CD4-positive, alpha-beta T cell treated with Interleukin-17A for 1 hour (primary cell): ENCODE measurements around the gene GNAL.
"Not testable (repeated sequence)": the region's sequence is repeated elsewhere in the genome, so short reads cannot be mapped to it uniquely, and the experiment has no call there.

ENCODE experiments used
- DNase-seq: peaks from one replicate; pipeline ENCODE4 v3.0.0-alpha.2; 2020

GNAL gene

DNA sequence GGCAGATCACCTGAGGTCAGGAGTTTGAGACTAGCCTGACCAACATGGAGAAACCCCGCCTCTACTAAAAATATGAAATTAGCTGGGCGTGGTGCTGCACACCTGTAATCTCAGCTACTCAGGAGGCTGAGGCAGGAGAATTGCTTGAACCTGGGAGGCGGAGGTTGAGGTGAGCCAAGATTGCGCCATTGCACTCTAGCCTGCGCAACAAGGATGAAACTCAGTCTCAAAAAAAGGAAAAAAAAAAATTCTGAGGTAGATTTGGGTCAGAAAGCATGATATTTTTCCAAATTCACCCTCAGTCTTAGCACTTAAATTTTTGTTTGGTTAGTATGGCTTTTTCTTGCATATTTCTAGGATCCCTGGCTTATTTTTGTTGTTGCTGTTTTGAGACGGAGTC, 165.5 kb downstream of the GNAL start:
- not testable (repeated sequence) for DNase-seq

DNA sequence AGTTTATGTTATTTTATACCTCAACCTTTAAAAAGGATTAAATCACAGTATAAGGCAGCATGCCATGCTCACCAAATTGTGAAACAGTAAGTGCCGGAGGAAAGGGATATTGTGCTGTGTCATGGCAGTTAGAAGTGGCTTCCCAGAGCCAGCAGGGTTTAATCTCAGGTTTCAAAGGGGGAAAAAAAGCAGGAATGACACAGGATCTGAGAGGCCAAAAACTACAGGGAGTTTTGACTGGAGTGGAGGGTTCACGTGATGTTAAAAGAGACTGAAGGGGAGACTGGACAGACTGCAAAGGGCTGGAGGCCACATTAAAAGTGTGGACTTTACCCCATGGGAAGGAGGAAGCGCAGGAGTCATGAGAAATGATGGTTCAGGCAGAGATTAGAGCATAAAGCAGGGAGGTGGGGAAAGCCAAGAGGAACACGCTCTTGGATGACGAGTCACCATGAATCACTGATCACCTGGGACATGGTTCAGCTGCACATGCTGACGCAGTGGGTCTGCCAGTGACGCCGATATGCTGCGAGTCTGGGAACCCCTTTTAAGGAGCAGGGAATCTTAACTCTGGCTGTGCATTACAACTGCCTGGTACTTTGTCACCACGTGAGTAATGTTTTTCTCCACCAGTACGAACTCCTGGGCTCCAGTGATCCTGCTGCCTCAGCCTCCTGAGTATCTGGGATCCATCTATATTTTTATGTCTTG, 168.3 kb downstream of the GNAL start:
- DNase-seq = no peak

DNA sequence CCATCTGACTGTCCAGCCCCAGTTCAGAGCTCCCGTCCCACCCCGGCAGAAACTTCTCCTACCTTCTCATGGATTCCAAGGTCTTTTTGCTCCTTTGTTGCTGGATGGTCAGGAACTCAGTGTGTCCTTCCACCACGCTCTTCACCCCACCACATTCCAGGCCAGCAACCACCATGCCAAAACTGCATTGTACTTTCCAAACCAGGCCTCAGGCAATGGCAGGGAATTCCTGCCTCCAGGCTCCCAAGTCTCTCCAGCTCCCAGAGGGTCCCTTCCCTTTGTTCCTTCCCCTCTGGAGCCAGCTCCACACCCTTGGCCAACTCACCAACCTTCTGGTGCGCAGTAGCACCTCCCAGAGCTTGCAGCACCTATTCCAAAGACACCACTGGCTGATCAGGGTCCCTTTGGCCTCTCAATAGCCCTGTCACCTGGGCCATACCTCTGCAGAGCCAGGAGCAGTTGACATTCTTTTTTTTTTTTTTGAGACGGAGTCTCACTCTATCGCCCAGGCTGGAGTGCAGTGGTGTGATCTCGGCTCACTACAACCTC, 170.3 kb downstream of the GNAL start:
- DNase-seq = no peak

DNA sequence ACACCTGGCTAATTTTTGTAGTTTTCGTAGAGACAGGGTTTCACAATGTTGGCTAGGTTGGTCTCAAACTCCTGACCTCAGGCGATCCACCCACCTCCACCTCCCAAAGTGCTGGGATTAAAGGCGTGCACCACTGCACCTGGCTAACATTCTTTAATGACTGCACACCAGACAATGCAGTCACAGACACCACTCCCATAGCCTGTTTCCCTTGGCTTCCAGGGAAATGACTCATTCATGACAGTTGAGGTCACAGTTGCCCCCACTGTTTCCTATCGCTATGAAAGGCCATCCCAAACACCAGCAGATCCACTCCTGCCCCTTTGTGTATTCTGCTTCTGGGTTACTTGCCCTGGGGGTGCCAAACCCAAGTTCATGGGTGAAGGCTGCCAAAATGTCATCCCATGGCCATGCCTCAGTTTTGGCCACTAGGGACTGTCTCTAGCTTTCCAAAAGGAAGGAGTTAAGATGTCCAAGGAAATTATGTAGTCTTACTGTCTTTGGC, 170.9 kb downstream of the GNAL start:
- no peak for DNase-seq

DNA sequence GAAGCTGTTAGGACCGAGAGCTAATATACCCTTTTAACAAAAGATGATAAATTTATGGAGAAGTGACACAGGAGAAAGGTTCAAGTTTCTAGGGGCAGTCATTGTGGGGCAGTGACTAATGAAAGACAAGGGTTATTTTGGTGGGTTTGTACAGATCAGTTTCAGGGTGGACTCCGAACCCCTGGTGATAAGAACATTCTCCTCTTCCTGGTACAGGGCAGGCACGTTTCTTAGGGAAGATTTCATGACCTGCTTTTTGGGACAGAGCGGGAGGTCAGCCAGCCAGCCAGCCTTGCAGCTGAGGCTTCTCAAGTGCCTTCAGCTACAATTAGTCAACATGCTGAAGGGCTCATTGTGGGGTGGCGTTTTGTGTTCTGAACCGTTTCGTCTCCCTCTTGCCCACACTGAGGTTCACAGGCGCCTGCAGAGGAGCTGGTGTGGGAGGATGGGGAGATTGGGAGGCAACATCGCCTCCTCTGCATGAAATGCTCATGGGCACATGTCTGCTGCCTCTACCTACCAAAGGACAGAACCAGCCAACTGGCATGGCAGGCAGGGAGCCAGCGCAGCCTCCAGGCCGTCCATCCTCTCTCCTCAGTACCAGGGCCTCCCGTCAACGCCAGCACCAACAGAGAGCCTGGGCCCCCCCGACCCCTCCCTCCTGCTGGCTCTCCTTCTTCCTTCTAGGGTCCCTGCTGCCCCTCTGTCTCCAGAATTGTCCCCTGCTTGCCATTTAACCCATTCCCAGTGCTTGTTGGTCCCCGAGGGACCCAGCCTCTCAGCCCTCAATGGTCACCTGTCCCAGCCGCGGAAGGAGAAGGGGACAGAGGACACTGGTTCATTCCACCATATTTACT, 171.8 kb downstream of the GNAL start:
- no peak for DNase-seq

DNA sequence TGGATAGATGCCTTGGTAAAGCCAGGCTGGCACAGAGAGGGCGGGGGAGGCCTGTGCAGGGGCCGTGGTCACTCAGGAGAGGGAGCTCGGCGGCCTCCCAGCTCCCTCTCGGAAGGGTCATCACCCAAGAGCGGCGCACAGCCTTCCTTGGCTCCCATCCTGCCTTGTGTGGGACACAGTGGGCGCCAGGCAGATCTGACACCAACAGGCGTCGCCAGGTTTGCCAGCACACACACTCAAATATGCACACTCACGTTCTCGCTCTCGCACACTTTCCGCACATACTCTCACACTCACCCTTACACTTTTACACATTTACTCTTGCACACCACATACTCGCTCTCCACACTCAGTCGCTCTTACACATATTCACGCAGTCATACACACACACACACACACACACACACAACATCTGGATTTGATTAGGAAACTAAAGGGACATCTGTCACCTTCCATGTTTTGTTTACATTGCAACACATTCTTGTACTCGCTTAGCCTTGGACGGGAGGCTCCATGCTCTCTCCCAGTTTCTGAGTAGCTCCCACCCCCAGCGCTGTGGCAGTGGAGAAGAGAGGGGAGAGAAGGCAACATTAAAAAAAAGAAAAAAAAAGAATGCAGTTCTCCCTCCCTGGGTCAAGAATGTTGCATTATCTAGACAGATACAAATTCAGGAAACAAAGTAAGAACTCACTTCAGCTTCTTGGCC, 172.7 kb downstream of the GNAL start:
- no peak for DNase-seq

DNA sequence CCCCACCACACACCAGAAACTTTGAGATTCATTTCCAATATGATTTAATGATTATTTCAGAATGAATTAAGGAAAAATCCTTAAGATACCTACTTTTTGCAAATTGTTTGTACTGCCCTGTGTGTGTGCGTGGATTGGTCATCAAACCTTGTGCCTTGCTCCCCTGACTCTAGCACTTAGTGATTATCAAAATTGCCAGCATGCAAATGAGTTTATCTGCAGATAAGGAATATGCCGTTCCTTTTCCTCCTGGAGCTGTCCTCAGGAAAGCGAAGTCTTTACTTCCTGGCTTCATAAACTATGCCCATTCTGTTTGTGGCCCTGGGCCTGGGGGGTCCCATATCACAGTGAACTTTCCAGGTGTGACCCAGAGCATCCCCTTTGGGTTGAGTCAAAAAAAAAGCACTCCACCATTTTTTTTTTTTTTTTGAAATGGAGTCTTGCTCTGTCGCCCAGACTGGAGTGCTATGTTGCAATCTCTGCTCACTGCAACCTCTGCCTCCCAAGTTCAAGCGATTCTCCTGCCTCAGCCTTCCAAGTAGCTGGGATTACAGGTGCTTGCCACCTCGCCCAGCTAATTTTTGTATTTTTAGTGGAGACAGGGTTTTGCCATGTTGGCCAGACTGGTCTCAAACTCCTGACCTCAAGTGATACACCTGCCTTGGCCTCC, 173.5 kb downstream of the GNAL start:
- DNase-seq = no peak

DNA sequence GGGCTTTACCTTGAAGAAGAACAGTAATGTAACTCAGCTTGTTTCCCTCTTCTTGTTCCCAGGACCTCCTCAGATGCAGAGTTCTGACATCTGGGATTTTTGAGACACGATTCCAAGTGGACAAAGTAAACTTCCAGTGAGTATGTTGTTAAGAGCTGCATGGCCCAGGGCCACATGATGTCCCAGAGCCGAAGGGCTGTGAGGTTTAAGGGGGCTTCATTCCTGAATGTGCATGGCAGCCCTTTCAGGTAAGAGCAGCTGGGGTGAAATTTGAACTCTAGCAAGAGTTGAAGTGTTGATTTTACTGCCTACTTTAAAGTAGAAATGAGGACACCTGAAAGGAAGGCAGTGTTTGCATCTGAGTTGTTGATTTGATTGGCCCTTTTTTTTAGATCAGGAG, 175.4 kb downstream of the GNAL start:
- no peak for DNase-seq

DNA sequence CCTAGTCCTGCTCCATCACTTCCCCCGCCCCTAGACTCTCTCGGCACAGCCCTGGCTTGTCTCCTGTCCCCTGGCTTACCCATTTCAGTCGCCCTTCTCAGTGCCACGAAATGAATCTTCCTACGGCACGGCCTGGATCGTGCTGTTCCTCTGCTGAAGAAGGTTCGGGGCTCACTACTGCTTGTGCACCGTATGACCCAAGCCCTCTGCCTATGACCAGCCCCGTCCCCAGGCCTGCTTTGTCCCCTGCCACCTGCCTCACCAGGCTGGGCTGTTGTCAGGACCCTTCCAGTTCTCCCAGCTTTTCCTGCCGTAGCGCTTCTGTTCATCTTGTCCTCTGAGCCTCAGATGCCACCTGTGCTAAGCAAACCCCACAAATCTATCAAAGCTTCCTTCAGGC, 176.0 kb downstream of the GNAL start:
- no peak for DNase-seq

DNA sequence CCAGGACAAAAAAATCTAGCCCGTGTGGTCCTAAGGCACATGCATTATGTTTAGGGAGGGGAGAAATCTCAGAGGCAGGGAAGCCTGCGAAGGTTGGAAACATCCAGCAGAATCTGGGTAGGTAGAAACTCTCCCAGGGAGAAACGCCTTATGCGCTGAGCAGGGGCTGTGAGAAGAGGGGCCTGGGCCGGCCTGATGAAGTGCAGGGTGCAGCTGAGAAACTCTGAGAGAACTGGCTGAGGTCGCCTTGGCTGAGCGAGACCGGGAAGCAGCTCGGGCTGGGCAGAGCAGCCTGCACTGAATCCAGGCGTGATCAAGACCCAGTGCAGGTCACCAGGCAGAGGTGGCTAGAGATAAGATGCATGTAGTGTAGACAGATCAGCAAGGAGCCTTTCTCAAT, 177.3 kb downstream of the GNAL start:
- no peak for DNase-seq

DNA sequence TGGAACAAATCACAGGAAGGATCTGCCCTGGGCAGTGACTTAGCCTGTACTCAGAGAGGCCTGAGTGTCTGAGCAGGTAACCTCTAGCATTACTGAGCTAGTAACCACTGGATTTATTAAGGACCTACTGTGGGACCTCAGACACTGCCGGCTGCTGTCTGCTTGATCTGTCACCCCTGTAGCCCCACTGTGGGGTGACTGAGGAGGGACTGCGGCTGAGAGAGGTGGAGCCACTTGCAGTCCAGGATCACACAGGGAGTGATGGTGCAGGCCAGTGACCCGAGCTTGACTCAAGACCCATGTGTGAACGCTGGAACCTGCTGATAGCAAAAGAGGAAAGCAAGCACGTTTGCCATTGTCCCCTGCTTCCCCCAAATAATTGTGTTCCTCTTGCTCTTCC, 177.7 kb downstream of the GNAL start:
- DNase-seq = no peak

DNA sequence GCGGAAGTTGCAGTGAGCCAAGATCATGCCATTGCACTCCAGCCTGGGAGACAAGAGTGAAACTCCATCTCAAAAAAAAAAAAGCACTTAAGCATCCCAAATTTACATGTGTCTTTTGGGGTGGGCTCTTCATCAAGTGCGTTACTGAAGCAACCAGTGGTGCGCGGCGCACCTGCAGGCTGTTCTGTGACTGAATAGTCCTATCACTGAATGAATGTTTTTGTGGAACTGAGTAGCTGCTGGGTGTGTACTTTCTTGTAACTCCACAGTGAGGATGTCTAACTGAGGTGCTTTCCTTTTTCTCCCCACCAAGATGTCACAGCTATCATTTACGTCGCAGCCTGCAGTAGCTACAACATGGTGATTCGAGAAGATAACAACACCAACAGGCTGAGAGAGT, 179.2 kb downstream of the GNAL start:
- no peak for DNase-seq

DNA sequence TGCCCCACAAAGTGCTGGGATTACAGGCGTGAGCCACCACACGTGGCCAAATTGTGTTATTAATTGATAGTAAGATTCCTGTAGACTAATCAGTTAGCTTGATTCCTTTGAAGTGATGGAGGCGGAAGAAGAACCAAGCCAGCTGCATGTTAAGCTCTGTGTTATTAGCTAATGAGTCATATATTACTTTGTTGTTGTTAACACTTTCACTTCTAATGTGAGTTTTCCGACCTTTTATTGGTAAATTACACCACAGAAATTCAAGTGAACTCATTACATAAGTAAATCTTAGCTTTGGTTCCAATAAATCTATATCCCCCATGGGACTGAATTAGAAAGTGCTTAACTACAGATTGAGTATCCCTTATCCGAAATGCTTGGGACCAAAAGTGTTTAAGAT, 182.4 kb downstream of the GNAL start:
- no peak for DNase-seq

DNA sequence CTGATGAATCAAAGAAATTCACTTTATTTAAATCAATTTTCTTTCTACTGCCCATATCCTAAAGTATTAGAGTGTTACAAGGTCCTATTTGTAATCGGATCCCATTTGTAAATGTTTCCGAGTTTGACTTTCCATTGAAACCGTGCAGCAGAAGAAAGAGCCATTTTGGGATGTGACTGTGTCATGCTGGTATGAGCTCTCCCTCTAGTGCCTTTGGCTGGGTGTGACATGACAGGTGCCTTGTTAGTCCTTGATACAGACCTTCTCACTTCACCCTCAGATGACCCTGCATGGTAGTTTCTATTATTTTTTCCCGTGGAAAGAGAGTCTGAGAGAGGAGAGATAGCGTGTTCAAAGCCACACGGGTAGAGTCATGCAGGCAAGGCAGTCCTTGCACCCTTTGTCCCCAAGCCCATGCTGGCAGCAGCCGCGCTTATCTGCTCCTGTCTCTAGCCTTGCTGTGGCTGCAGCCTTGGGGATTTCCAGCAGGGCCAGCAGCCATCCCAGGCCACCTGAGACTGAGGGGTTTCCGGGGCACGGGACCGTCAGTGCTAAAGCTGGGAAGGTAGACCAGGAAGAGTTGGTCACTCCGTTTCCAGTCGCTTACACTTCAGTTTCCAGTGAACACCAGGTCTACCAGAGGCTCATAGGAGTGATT, 183.5 kb downstream of the GNAL start:
- DNase-seq = peak; percentile 19

DNA sequence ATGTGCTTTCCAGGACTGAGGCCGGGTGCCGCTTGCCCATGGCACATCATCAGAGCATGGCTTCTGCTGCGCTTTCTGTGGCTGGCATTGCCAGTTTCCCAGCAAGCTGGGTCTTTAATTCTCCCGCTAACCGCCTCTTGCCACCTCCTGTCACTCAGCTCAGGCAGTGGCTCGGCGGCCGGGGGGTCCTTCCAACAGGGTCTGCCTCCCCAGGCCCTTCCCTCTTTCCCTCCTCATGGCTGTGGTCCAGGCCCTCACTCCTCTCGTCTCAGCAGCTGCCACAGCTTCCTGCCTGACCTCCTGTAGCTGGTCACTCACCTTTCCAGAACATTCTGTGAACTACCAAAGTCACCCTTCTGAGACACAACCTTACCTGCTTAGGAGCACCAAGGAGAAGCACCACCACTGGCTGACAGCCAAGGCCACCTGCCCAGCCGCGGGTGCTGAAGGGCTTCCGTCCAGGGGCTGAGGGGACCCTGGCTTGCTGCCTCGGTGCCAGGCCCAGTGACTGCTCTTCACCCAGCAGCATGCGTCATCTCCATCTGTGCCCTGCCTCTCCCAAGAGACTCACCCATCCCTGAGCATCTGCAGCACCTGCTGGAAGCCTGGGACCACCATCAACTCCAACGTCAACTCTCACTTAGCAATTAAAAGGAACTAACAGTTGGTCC, 184.7 kb downstream of the GNAL start:
- DNase-seq = no peak

DNA sequence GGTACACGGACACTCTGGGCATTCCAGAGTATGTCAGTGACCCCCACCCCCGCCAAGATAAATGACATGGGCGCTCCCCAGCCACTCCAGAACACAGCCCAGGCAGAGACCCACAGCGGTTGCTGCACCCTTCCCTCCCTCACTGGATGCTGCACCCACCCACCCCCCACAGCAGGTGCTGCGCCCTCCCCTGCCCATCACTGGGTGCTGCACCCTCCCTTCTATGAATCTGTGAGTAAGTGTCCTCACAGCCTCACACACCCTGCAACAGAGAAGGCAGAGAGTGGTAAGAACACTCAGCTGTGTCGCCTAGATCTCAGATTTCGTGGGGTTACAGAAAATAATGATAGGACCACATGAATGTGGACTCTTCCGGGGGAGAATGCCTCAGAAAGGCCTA, 185.6 kb downstream of the GNAL start:
- no peak for DNase-seq

DNA sequence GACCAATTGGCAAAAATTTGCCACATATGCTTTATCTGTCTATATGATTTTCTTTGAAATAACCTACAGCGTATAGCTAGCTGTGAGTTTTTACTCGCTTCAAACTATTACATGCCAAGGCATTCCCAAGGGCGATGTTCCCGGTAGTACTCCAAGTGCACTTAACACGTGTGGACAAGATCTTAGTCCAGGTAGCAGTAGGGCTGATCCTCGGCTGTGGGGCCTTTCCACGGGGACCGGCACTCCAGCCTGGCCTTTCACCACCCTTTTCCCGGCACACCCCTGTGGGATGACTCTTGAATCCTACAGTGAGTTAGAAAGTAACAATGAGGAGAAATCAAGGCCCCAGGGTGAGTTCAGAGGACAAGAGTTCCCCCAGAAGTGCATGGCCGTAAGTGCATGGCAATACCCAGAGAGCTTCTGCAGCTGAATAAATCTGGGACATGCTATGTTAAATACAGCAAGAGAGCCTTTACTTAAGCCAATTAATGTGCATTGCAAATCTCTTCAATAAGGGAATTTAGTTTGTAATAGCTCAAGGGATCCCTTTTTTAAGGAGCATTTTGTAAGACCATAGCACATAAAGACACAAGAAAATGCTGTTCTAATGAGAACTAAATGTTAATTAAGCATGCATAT, 188.6 kb downstream of the GNAL start:
- DNase-seq = no peak

DNA sequence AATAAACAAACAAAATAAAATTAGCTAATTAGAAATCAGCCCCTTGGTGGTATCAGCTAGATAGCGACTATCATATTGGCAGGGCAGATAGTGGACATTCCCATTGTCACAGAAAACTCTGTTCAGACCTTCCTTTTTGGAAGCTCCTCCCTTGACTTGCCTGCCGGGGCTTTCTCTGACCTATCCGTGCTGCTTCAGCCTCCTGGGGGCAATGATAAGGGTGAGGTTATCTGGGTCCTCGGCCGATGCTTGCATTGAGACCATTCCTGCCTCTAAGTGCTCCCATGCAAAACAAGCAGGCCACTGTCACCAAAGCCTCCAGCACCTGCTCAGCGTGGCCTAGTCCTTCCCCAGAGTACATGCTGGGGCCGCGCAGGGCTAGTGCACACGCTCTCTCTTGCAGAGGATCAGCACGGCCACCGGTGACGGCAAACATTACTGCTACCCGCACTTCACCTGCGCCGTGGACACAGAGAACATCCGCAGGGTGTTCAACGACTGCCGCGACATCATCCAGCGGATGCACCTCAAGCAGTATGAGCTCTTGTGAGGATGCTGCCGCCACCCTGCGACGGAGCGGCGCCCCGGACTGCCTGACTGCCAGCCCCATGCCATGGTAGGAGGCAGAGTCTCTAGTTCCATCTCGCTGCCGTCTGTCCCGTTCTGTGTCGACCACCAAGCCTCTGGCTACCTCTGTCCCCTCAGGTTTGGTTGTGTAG, 191.7 kb downstream of the GNAL start:
- no peak for DNase-seq

DNA sequence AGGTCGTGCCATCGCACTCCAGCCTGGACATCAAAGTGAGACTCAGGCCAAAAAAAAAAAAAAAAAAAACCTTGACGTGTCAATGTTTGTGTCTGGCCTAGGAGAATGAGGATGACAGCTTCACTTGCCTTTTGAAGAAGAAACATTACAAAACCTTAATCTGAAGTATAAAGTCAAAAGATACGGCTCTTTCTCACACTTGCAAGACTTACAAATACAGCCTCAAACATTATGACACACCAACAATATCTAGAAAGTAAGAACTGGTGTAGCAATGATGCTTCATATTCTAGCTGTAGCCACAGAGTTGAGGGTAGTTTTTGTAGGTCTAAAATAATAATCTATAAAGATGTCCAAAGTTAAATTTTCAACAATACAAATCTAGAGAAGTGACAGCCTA, 193.6 kb downstream of the GNAL start:
- no peak for DNase-seq

DNA sequence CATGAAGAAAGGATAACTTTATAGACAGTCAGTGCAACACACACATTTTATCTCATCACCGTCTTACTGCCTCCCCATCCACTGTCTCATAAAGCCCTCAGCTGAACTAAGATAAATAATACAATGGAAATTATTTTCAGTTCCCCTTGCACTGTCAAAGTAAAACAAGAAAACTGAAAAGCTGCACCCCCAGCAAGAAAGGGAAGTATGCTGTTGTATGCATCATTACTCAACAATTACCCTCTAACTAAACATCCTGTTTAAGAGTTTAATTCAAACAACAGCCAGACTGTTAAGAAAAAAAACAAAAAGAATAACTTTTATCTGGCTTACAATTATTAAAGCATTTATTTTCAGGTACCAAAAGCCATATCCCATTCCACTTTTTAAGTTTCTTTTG, 194.1 kb downstream of the GNAL start:
- DNase-seq = peak; percentile 6
